ENCODE results near the gene MAST2.

- TF ChIP-seq CTCF (IDR thresholded peaks at IDR 0.05) (peak in 1 of 3 experiments; percentile 15), POLR2A (IDR thresholded peaks at IDR 0.05; ENCODE audit: low read depth) (no peak), POLR2AphosphoS5 (IDR thresholded peaks at IDR 0.05) (peak; percentile 68 to 86)
These were observed 791 bp upstream of the MAST2 start for GRCh38 chr1:45802343-45803298.

All from esophagus muscularis mucosa (tissue), 3 donors.